GM18505 (cell line): Measurements from ENCODE around the gene EXOC7.

Source experiments
- ATAC-seq: cut with Tn5 transposase; IDR thresholded peaks from one replicate; pipeline ENCODE4 v1.9.1; 2021; ENCODE audit not compliant: unreplicated experiment
- POLR2A ChIP-seq: IDR thresholded peaks from 4 replicates; pipeline ENCODE4 v1.6.1; 2011; ENCODE audit warnings: borderline replicate concordance; ENCODE audit not compliant: insufficient read depth, insufficient read length; ENCODE audit errors: extremely low read depth

The EXOC7 gene

GRCh38 chr17:76134911-76135809, 31.6 kb upstream of the EXOC7 start:
- no peak for TF ChIP-seq POLR2A
- ATAC-seq: no peak

DNA sequence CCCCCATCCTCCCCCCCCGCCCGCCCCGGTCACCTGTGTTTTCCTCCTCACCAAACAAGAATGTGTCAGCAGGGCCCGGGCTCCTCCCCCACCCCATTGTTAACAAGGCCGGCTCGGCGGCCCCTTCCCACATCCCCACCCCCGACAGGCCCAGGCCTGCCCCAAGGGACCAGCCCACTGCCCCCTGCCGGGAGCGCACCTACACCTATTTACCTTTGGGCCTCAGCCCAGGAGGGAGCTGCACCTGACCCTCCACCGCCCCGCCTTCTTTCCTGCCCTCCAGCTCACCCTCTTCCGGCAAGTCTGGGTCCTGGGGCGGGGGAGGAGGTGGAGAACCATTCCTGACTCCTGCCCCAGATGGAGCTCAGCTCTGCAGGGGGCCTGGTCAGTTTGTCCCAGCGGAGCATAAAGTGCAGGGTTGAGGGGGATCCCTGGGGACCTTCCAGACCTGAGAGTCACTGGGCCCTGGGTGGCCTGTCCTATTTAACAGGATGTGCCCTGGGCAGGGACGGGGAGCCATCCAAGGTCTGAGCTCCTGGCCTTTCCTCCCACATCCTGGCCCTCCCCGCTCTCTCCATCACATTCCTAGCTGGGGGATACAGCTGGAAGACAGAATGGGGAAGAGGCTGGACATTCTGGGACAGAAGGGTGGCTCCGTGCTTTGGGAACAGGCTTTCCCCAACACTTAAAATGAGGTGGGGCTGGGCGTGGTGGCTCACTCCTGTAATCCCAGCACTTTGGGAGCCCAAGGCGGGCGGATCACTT, 29.2 kb upstream of the EXOC7 start:
- ATAC-seq: no peak
- no peak for TF ChIP-seq POLR2A

DNA sequence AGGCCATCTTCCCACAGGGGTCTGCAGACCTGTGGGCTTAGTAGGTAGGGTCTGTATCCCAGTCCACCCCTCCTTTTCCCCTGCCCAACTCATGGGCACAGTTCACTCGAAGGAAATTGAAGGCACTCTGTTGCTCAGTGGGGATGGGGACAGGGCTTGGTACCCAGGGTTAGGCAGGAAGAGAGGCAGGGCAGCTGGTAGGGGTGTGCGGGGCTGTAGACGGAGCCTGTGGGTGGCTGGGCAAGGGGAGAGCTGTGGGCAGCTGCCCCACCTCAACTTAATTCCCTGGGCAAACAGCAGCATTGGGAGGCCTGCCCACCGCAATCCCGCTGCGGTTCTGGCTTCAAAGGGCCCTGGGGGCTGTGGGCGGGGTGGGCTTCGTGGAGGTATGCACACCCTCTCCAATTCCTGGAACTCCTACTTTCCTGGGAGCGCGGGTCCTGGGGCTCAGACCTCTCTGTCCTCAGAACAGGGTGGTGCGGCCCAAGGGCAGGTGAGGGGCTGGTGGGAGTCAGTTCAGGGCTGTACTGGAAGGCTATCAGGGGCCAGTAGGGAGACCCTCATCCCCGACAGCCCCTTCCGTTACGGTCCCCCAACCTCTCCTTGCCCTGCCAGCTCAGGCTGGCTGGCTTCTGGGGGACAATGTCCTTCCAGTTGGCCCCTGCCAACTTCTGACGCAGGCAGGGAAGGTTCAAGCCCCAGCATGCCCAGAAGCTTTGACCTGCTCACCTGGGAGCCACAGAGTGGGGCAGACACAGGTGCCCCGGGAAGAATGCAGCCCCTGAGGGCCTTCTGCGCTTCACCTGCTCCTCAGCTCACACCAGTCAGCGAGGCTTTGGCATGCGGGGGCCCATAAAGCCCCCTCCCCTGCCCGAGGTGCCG, 28.3 kb upstream of the EXOC7 start:
- no peak for TF ChIP-seq POLR2A
- no peak for ATAC-seq

DNA sequence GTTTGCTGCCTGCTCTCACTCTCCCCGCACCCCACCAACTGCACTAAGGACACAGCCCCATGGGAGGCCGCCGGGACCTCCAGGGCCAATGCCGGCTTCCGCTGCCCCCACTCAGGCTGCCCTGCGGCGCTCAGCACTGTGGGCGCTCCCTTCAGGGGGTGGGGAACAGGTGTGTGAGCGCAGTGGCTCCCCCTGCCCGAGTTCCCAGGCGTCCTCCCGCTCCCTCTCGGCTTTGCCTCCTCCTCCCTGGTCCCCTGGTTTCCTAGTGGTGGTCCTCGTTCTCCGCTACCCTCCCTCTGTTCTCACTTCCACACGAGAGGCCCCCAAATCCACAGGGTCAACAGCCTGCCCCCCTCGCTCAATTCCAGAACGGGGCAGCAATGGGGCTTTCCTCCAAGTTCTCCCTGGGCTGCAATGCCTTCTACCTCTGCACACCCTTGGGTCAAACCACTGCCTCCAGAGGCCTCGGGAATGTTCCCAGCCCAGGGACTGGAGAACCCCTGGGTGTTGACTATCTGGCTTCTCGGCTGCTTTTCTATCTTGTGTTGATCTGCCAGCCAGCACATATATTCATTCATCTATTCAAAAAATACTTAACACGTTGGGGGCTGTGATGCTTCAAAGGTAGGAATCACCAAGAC, 27.6 kb upstream of the EXOC7 start:
- ATAC-seq: no peak

GRCh38 chr17:76130473-76130872, 26.9 kb upstream of the EXOC7 start:
- TF ChIP-seq POLR2A: no peak

More for the DNA sequence above, 27.6 kb upstream of the EXOC7 start:
- TF ChIP-seq POLR2A: no peak

DNA sequence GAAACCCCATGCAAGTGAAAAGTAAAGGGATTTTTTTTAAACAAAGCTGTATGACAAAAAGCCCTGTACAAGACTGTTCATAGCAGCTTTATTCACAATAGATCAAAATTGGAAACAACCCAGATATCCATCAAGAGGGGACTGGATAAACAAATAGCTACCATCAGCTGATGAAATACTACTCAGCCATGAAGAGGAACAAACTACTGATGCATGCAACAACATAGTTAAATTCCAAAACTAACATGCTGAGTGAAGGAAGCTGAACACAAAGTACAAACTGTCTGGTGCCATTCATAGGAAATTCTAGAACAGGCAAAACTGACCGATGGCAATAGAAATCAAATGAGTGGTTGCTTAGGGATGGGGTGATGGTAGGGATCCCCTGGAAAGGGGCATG, 22.3 kb upstream of the EXOC7 start:
- ATAC-seq: no peak
- no peak for TF ChIP-seq POLR2A

More at GRCh38 chr17:76130473-76130872, 26.9 kb upstream of the EXOC7 start:
- no peak for ATAC-seq

GRCh38 chr17:76125391-76125675, 21.7 kb upstream of the EXOC7 start:
- ATAC-seq: no peak
- TF ChIP-seq POLR2A: no peak

DNA sequence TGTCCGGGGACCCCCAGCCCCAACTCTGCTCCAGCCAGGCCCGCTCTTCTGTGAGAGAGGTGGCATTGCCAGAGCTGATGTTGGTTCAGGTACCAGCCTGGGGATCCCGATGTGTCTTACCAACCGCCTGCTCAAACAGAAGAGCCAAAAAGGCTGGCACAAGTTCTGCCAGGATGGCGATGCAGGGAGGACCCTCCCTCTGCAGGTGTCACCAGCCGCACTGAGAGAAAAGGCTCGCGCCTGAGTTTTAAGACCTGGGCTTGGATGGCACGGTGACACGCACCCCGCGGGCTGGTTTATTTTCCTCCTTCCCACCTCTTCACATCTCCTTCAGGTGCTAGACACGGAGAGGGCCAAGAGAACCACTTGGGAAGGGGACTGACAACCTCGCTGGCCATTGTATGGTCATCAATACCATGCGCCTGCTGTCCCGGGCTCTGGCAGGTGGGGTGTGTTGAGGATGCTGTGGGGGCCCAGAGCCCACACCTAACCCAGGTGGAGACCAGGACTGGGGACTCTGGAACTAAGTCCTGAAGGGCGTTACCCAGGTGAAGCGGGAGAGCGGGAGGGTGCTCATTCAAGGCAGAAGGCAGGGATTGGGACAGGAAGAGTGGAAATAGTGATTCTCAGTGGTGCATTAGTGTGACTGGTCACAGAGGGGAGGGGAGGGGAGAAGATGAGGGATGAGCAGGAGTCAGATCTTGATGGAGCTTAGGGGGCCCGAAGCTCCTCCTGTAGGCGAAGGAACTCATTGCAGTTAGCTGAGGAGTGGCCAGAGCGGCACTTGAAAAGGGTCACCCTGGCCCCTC, 21.2 kb upstream of the EXOC7 start:
- no peak for TF ChIP-seq POLR2A
- no peak for ATAC-seq

DNA sequence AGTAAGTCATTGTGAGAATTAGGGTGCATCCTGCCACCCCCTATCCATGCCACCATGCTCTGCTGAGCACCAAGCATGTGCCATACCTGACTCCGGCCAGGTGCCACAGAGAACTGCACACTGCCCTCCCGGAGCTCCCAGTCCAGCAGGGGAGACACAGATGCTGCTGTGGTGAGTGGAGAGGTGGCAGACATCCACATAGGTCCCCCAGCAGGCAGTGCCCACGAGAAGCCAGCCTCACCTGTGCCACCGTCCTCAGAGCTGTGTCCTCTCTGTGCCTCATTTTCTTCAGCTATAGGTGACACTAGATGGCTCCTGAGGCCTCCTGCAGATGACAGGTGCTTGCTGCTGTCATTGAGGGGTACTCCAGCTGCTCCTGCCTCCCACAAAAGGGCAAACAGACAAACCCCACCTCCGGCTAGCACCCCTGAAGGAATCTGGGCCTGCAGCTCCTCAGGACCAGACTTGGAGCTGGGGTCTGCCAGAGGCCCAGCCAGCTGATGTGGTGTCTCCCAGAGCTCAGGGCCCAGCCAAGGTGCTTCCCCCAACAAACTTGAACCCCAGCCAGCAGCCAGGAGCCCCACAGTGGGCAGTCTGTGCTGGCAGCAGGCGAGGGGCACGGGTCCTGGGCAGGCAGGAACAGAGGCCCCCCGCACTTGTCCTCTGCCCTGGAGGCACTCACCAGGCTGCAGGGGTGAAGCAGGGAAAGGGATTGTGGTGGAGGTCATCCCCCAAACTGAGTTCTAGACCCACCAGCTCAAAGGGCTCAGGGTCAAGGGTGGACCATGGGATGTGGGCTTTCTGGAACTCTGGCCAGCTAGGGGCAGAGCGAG, 20.4 kb upstream of the EXOC7 start:
- no peak for ATAC-seq
- no peak for TF ChIP-seq POLR2A

GRCh38 chr17:76123191-76123499, 19.6 kb upstream of the EXOC7 start:
- ATAC-seq: no peak
- no peak for TF ChIP-seq POLR2A

- no peak for ATAC-seq
- TF ChIP-seq POLR2A: no peak
Observed at GRCh38 chr17:76122431-76123190, 19.0 kb upstream of the EXOC7 start.
